Measurements from ENCODE around the gene OR7G2.

GRCh38 chr19:9057505-9058258 is 49.6 kb downstream of the OR7G2 start:
- no peak for TF ChIP-seq CTCF (IDR thresholded peaks at IDR 0.05; ENCODE audit: insufficient read depth, low read length)
- TF ChIP-seq REST (IDR thresholded peaks at IDR 0.05; ENCODE audit: insufficient replicate concordance, low read depth), result no peak
- no peak for TF ChIP-seq POLR2AphosphoS5 (IDR thresholded peaks at IDR 0.05; ENCODE audit: low read depth)
- TF ChIP-seq GABPA (IDR thresholded peaks at IDR 0.05; ENCODE audit: low read depth), result no peak
- TF ChIP-seq SPI1 (IDR thresholded peaks at IDR 0.05; ENCODE audit: borderline replicate concordance, low read depth), result no peak
